IMR-90 (cell line): ENCODE data around the gene PRADC1. TPM values are rescaled to one million over a fixed set of nuclear protein-coding genes. Genes with fewer than 3 reads are reported as not detected.

ENCODE experiments used
- ATAC-seq: fragments of 200-7000 bp; cut with Tn5 transposase; 2 replicates; pipeline ENCODE4 v1.9.1; 2020; ENCODE audit warnings: low read depth, mild to moderate bottlenecking, moderate library complexity
- BruUV-seq: library from RNA; stranded (reverse); fragments of 400-500 nt; replicated peaks from 2 replicates; lab custom pipeline; 2021; lab: Mats Ljungman, UMichigan
- CTCF ChIA-PET: fragments of 300-600 bp; formaldehyde crosslinking; extraction: SDS; loops from one replicate; lab custom pipeline; 2021; ENCODE audit warnings: antibody characterized with exemption; lab: Yijun Ruan, JAX
- POLR2A ChIA-PET: fragments of 300-600 bp; sonication (Branson Sonifier 250); formaldehyde crosslinking; loops from one replicate; lab custom pipeline; 2022; ENCODE audit warnings: antibody characterized with exemption; ENCODE audit not compliant: unreplicated experiment; lab: Charles Lee
- DNase-seq: peaks from one replicate; pipeline ENCODE4 v3.0.0; 2013
- H2AFZ ChIP-seq: replicated peaks from 2 replicates; pipeline ENCODE3; 2013; ENCODE audit warnings: low read length, mild to moderate bottlenecking; ENCODE audit not compliant: poor library complexity
- H2AK5ac ChIP-seq: 2 replicates; pipeline ENCODE4 v1.6.1; 2013; ENCODE audit warnings: low read depth, low read length, inconsistent platforms
- H2AK9ac ChIP-seq: replicated peaks from 2 replicates; pipeline ENCODE3; 2013; ENCODE audit warnings: mild to moderate bottlenecking, low read depth, low read length, moderate library complexity; ENCODE audit not compliant: poor library complexity
- H2BK120ac ChIP-seq: 2 replicates; pipeline ENCODE4 v1.6.1; 2013; ENCODE audit warnings: low read depth, low read length, inconsistent platforms
- H2BK15ac ChIP-seq: 3 replicates; pipeline ENCODE4 v1.6.1; 2013; ENCODE audit warnings: low read depth, low read length, inconsistent platforms
- H2BK20ac ChIP-seq: 2 replicates; pipeline ENCODE4 v1.6.1; 2013; ENCODE audit warnings: low read depth, mild to moderate bottlenecking, inconsistent platforms, low read length, moderate library complexity
- H2BK5ac ChIP-seq: 2 replicates; pipeline ENCODE4 v1.6.1; 2013; ENCODE audit warnings: mild to moderate bottlenecking, low read depth, low read length, inconsistent platforms; ENCODE audit not compliant: poor library complexity, severe bottlenecking
- H3K14ac ChIP-seq: replicated peaks from 2 replicates; pipeline ENCODE4 v1.6.1; 2013; ENCODE audit warnings: low read depth, low read length, inconsistent platforms
- H3K18ac ChIP-seq: 2 replicates; pipeline ENCODE4 v1.6.1; 2013; ENCODE audit warnings: low read depth, low read length, control low read depth
- H3K23ac ChIP-seq: 2 replicates; pipeline ENCODE4 v1.6.1; 2013; ENCODE audit warnings: low read depth, low read length, inconsistent platforms
- H3K27ac ChIP-seq: 2 replicates; pipeline ENCODE4 v1.5.1; 2013; ENCODE audit warnings: mild to moderate bottlenecking, control low read depth, low read length; ENCODE audit not compliant: insufficient read depth
- H3K27me3 ChIP-seq: 2 replicates; pipeline ENCODE4 v1.6.1; 2013; ENCODE audit warnings: low read length; ENCODE audit not compliant: control insufficient read depth, insufficient read depth
- H3K36me3 ChIP-seq: 2 replicates; pipeline ENCODE4 v1.6.1; 2013; ENCODE audit warnings: low read length, mixed read lengths; ENCODE audit not compliant: control insufficient read depth, insufficient read depth
- H3K4ac ChIP-seq: 2 replicates; pipeline ENCODE4 v1.6.1; 2013; ENCODE audit warnings: low read depth, low read length, inconsistent platforms
- H3K4me1 ChIP-seq: 2 replicates; pipeline ENCODE4 v1.6.1; 2013; ENCODE audit warnings: low read length, mixed read lengths; ENCODE audit not compliant: control insufficient read depth, insufficient read depth
- H3K4me2 ChIP-seq: 2 replicates; pipeline ENCODE4 v1.6.1; 2013; ENCODE audit warnings: low read depth, mild to moderate bottlenecking, control low read depth, low read length, moderate library complexity
- H3K4me3 ChIP-seq: 2 replicates; pipeline ENCODE4 v1.5.1; 2013; ENCODE audit warnings: low read depth, mild to moderate bottlenecking, control low read depth, low read length, moderate library complexity; ENCODE audit not compliant: insufficient read depth
- H3K56ac ChIP-seq: 2 replicates; pipeline ENCODE4 v1.6.1; 2013; ENCODE audit warnings: low read length, inconsistent platforms; ENCODE audit not compliant: insufficient read depth; ENCODE audit errors: extremely low read depth
- H3K79me1 ChIP-seq, 2 experiments: 2 replicates each; pipeline ENCODE4 v1.6.1; 2013; ENCODE audit warnings: low read length in 2 of 2, inconsistent platforms in 1 of 2, low read depth in 1 of 2
- H3K9ac ChIP-seq: 2 replicates; pipeline ENCODE4 v1.6.1; 2013; ENCODE audit warnings: low read depth, low read length, control low read depth
- H3K9me1 ChIP-seq: 2 replicates; pipeline ENCODE4 v1.6.1; 2013; ENCODE audit warnings: low read length, inconsistent platforms; ENCODE audit not compliant: insufficient read depth
- H3K9me3 ChIP-seq: 2 replicates; pipeline ENCODE4 v1.6.1; 2013; ENCODE audit warnings: low read length; ENCODE audit not compliant: control insufficient read depth, insufficient read depth
- H4K20me1 ChIP-seq: 2 replicates; pipeline ENCODE4 v1.6.1; 2013; ENCODE audit warnings: low read length, inconsistent platforms; ENCODE audit not compliant: insufficient read depth
- H4K5ac ChIP-seq: 2 replicates; pipeline ENCODE4 v1.6.1; 2013; ENCODE audit warnings: mild to moderate bottlenecking, low read depth, low read length, control low read depth
- H4K8ac ChIP-seq, 2 experiments: 2 replicates each; pipeline ENCODE4 v1.6.1; 2013; ENCODE audit warnings: low read depth in 2 of 2, low read length in 2 of 2, control low read depth in 1 of 2, inconsistent platforms in 1 of 2
- H4K91ac ChIP-seq: 2 replicates; pipeline ENCODE4 v1.6.1; 2013; ENCODE audit warnings: low read depth, low read length, inconsistent platforms; ENCODE audit not compliant: insufficient read depth
- BHLHE40 ChIP-seq: fragments of 150-350 bp; IDR thresholded peaks from 2 replicates; pipeline ENCODE4 v1.6.1; 2016; ENCODE audit warnings: mild to moderate bottlenecking, low read depth, low read length
- CEBPB ChIP-seq: IDR thresholded peaks from 2 replicates; pipeline ENCODE4 v1.6.1; 2012; ENCODE audit warnings: low read depth, low read length, improper control_type of control experiment
- CHD1 ChIP-seq: IDR thresholded peaks from 2 replicates; pipeline ENCODE4 v1.6.1; 2012; ENCODE audit warnings: low read depth, low read length, improper control_type of control experiment
- CTCF ChIP-seq: conservative IDR thresholded peaks from 2 replicates; pipeline ENCODE4 v1.5.1; 2012; ENCODE audit warnings: mild to moderate bottlenecking, low read depth, low read length, improper control_type of control experiment
- FOS ChIP-seq: fragments of 150-350 bp; IDR thresholded peaks from 2 replicates; pipeline ENCODE4 v1.6.1; 2016; ENCODE audit warnings: low read depth, low read length
- MAFK ChIP-seq: IDR thresholded peaks from 2 replicates; pipeline ENCODE4 v1.6.1; 2012; ENCODE audit warnings: low read depth, low read length, improper control_type of control experiment
- MAZ ChIP-seq: IDR thresholded peaks from 2 replicates; pipeline ENCODE4 v1.6.1; 2012; ENCODE audit warnings: low read depth, mild to moderate bottlenecking, low read length, improper control_type of control experiment, moderate library complexity, borderline replicate concordance
- NFE2L2 ChIP-seq: fragments of 150-350 bp; IDR thresholded peaks from 2 replicates; pipeline ENCODE4 v1.6.1; 2016; ENCODE audit warnings: low read depth, mild to moderate bottlenecking, low read length
- POLR2A ChIP-seq: IDR thresholded peaks from 2 replicates; pipeline ENCODE4 v1.6.1; 2012; ENCODE audit warnings: mild to moderate bottlenecking, low read depth, low read length
- RAD21 ChIP-seq: IDR thresholded peaks from 2 replicates; pipeline ENCODE4 v1.6.1; 2012; ENCODE audit warnings: low read length, improper control_type of control experiment
- RCOR1 ChIP-seq: IDR thresholded peaks from 2 replicates; pipeline ENCODE4 v1.6.1; 2012; ENCODE audit warnings: mild to moderate bottlenecking, low read length, improper control_type of control experiment; ENCODE audit not compliant: insufficient replicate concordance
- RFX5 ChIP-seq: IDR thresholded peaks from 2 replicates; pipeline ENCODE4 v1.8.0; 2012; ENCODE audit warnings: low read depth, mild to moderate bottlenecking, low read length, moderate library complexity
- SMC3 ChIP-seq: fragments of 150-350 bp; IDR thresholded peaks from 2 replicates; pipeline ENCODE4 v1.6.1; 2016; ENCODE audit warnings: low read depth, mild to moderate bottlenecking, antibody characterized with exemption, low read length, moderate library complexity
- WGBS, 2 experiments: methylation state at CpG; one replicate each; pipeline versions ENCODE4 v1.1.5 to v1.1.7; 2013; ENCODE audit warnings: missing lambda C conversion rate in 2 of 2; ENCODE audit not compliant: insufficient read length in 1 of 2; ENCODE audit errors: extremely low coverage in 2 of 2; 5-methylcytosine and 5-hydroxymethylcytosine counted together
- dilution Hi-C: fragments of 300-500 bp; cut with HindIII; formaldehyde crosslinking; loops from one replicate; pipeline ENCODE4 v1.14.3; 2018; ENCODE audit warnings: low sequenced_read_pairs; ENCODE audit not compliant: unreplicated experiment
- in situ Hi-C: fragments of 300-500 bp; cut with MboI; formaldehyde crosslinking; loops from 3 replicates; pipeline ENCODE4 v1.14.3; 2019; ENCODE audit warnings: low sequenced_read_pairs, inconsistent platforms, mixed read lengths
- intact Hi-C: fragments of 100-400 bp; cut with micrococcal nuclease; formaldehyde crosslinking; loops from 2 replicates; pipeline ENCODE4 v1.10.0; 2022
- polyA plus RNA-seq, 3 experiments: library from polyadenylated mRNA; depleted of rRNA; stranded (reverse); fragments of >200 nt; gene quantifications; 2 replicates each; pipeline ENCODE4 v1.2.3, GENCODE V29; 2012; ENCODE audit warnings: low replicate concordance in 1 of 3
- total RNA-seq: library from RNA; depleted of rRNA; stranded (reverse); fragments of >200 nt; gene quantifications from 2 replicates; pipeline ENCODE4 v1.2.3, GENCODE V29; 2012
- TF ChIP-seq, protein P1 (sequence below): fragments of 150-350 bp; IDR thresholded peaks from 2 replicates; pipeline ENCODE4 v1.6.1; 2016; ENCODE audit warnings: low read depth, mild to moderate bottlenecking, low read length, moderate library complexity, borderline replicate concordance
- TF ChIP-seq, protein P2 (sequence below): fragments of 150-350 bp; IDR thresholded peaks from 2 replicates; pipeline ENCODE4 v1.6.1; 2017; ENCODE audit warnings: mild to moderate bottlenecking, antibody characterized with exemption, low read length, low read depth

The PRADC1 gene
- total and polyA plus RNA-seq, 2 of the 4 experiments (the other 2 are of a cell fraction): 13.1 to 18.4 TPM

DNA sequence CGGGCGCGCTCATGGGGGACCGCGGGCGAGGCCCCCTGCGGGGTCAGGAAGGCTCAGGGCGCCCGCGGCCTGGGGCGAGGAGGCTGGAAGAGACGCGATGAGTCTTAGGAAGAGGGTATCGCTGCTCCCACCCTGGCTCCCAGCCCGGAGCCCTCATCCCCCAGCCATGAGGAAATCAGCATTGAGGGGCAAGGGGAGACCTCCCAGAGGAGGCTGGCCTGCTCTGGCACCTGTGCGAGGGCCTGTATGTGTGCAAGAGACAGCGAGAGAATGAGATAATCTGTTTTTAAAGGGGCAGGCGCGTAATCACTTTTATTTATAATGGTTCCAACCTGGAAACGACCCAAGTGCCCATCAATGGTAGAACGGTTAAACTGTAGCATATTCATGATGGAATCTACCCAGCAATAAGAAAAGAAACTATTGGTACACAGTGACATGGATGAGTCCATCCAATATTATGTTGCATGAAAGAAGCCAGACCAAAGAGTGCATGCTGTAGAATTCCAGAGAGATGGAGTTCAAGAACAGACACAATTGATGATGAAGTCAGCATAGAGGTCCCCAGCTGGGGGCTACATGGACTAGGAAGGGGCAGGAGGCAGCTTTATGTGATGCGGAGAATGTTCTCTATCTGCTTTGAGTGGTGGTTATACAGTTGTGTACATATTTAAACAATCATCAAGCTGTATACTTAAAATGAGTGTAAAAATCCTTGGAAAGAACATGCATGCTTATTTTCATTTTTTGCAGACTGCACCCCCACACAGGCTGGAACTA lies 36.8 kb upstream of the PRADC1 start:
- no peak overlapping the region for H2AK9ac ChIP-seq
- no peak overlapping the region for H3K18ac ChIP-seq
- H3K9me1 ChIP-seq: peaks cover 6% of the 10 kb centered on the region; the same call in 1 of the 2 replicates
- H3K14ac ChIP-seq: no peak overlapping the region
- H4K5ac ChIP-seq: no peak overlapping the region
- no peaks in the 10 kb centered on the region for H3K4me1 ChIP-seq
- no peak overlapping the region for H2AFZ ChIP-seq
- no TSS peak for BruUV-seq
- H3K27ac ChIP-seq: no peak overlapping the region
- WGBS, 2 experiments: 8% methylated on average over 6 of the region's 22 CpGs; no CpG with 5 or more reads in 1 of the 2 experiments
- ATAC-seq (no peak), DNase-seq (no peak)
- H4K20me1 ChIP-seq: peaks cover 10% of the 10 kb centered on the region; the same call in 1 of the 2 replicates
- no peak overlapping the region for H3K4ac ChIP-seq
- H4K8ac ChIP-seq: no peak overlapping the region
- dilution Hi-C loops: no loop called here
- no peak overlapping the region for H3K9ac ChIP-seq
- in situ Hi-C loops: no loop called here
- ChIA-PET CTCF (no interaction called here), POLR2A (no interaction called here)
- H3K36me3 ChIP-seq: peaks cover 3% of the 10 kb centered on the region; the same call in 1 of the 2 replicates
- H3K56ac ChIP-seq: no peak overlapping the region
- H2BK5ac ChIP-seq: no peak overlapping the region
- no peak overlapping the region for H3K23ac ChIP-seq
- peaks cover 2% of the 10 kb centered on the region; the same call in 1 of the 2 replicates for H3K9me3 ChIP-seq
- no peak overlapping the region for H3K4me2 ChIP-seq
- no peak overlapping the region for H4K91ac ChIP-seq
- H2BK20ac ChIP-seq: no peak overlapping the region
- H3K79me1 ChIP-seq: no peaks in the 10 kb centered on the region
- H2BK15ac ChIP-seq: no peak overlapping the region
- no peak overlapping the region for H2AK5ac ChIP-seq
- TF ChIP-seq RFX5 (no peak), CHD1 (no peak), POLR2A (no peak), SMC3 (no peak), CTCF (no peak), RCOR1 (no peak), FOS (no peak), MAZ (no peak), MAFK (no peak), BHLHE40 (no peak), CEBPB (no peak), NFE2L2 (no peak), RAD21 (no peak)
- TF ChIP-seq, protein P1, sequence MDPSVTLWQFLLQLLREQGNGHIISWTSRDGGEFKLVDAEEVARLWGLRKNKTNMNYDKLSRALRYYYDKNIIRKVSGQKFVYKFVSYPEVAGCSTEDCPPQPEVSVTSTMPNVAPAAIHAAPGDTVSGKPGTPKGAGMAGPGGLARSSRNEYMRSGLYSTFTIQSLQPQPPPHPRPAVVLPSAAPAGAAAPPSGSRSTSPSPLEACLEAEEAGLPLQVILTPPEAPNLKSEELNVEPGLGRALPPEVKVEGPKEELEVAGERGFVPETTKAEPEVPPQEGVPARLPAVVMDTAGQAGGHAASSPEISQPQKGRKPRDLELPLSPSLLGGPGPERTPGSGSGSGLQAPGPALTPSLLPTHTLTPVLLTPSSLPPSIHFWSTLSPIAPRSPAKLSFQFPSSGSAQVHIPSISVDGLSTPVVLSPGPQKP: no peak
- TF ChIP-seq, protein P2, sequence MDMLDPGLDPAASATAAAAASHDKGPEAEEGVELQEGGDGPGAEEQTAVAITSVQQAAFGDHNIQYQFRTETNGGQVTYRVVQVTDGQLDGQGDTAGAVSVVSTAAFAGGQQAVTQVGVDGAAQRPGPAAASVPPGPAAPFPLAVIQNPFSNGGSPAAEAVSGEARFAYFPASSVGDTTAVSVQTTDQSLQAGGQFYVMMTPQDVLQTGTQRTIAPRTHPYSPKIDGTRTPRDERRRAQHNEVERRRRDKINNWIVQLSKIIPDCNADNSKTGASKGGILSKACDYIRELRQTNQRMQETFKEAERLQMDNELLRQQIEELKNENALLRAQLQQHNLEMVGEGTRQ: no peak
- H3K4me3 ChIP-seq: no peak overlapping the region
- peaks cover 25% of the 10 kb centered on the region for H3K27me3 ChIP-seq
- intact Hi-C loops: no loop called here
- H2BK120ac ChIP-seq: no peak overlapping the region
